MCF 10A (cell line): ENCODE data around the gene MORN1. TPM values are rescaled to one million over a fixed set of nuclear protein-coding genes. Genes with fewer than 3 reads are reported as not detected.

ENCODE experiments used
- BruUV-seq: library from RNA; stranded (reverse); fragments of 400-500 nt; replicated peaks from 2 replicates; lab custom pipeline; 2021; lab: Mats Ljungman, UMichigan
- CTCF ChIA-PET: fragments of 300-600 bp; sonication (Branson Sonifier 250); formaldehyde crosslinking; extraction: SDS; loops from one replicate; lab custom pipeline; 2021; ENCODE audit warnings: antibody characterized with exemption, inconsistent platforms; lab: Yijun Ruan, JAX
- POLR2A ChIA-PET: fragments of 300-600, 350-650 bp; sonication (Branson Sonifier 250); formaldehyde crosslinking; extraction: SDS; loops from one replicate; lab custom pipeline; 2020; ENCODE audit warnings: antibody characterized with exemption, inconsistent platforms; lab: Yijun Ruan, JAX
- DNase-seq: peaks from one replicate; pipeline ENCODE4 v3.0.0-alpha.2; 2018; ENCODE audit not compliant: unreplicated experiment
- H3K27ac Mint-ChIP-seq: one replicate; pipeline ENCODE4 v1.8.0; 2022; ENCODE audit warnings: mild to moderate bottlenecking, low read depth, mixed read lengths; ENCODE audit not compliant: unreplicated experiment
- H3K27me3 Mint-ChIP-seq: one replicate; pipeline ENCODE4 v1.8.0; 2022; ENCODE audit warnings: mixed read lengths; ENCODE audit not compliant: insufficient read depth, unreplicated experiment
- H3K36me3 Mint-ChIP-seq: one replicate; pipeline ENCODE4 v1.8.0; 2022; ENCODE audit warnings: mild to moderate bottlenecking, moderate library complexity, mixed read lengths; ENCODE audit not compliant: insufficient read depth, unreplicated experiment
- H3K4me1 Mint-ChIP-seq: one replicate; pipeline ENCODE4 v1.8.0; 2022; ENCODE audit warnings: mixed read lengths; ENCODE audit not compliant: insufficient read depth, unreplicated experiment
- H3K4me3 Mint-ChIP-seq: one replicate; pipeline ENCODE4 v1.8.0; 2022; ENCODE audit warnings: mild to moderate bottlenecking, moderate library complexity, mixed read lengths; ENCODE audit not compliant: unreplicated experiment
- H3K9me3 Mint-ChIP-seq: one replicate; pipeline ENCODE4 v1.8.0; 2022; ENCODE audit warnings: mixed read lengths; ENCODE audit not compliant: unreplicated experiment
- intact Hi-C: fragments of 100-400 bp; cut with micrococcal nuclease; formaldehyde crosslinking; loops from 2 replicates; pipeline ENCODE4 v1.14.1; 2022
- total RNA-seq: library from RNA; stranded (reverse); gene quantifications from 2 replicates; pipeline ENCODE4 v1.2.3, GENCODE V29; 2022
- TF ChIP-seq, protein P1 (sequence below): fragments of 200-600 bp; IDR thresholded peaks from one replicate; pipeline ENCODE4 v1.8.0; 2022; ENCODE audit warnings: antibody characterized with exemption, mild to moderate bottlenecking; ENCODE audit not compliant: unreplicated experiment

MORN1 gene
- total RNA-seq, 1 experiment from 2014 or later: 19.4 TPM

DNA sequence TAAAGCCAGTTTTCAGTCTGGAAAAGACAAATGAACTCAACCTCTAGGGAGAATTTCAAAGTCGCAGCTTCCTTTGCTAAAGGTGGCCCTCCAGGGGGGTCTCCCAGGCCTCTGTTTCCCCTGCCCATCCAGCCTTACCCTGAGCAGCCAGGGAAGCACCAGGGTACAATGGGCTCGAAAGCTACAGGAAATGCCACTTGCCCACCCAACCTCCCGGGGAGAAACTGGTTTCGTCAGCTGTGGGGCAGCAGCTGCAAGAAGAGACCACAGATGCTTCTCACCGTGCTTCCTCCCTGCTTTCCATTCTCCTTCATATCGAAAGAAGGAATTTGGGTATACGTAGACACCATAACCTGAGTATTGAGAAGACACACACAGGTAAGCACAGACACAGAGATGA, 1.7 kb downstream of the MORN1 start:
- DNase-seq: no peak
- Mint-ChIP-seq H3K36me3 (peaks cover 42% of the 10 kb centered on the region), H3K27ac (peak overlapping the region; percentile 87), H3K27me3 (no peaks in the 10 kb centered on the region), H3K9me3 (no peaks in the 10 kb centered on the region), H3K4me3 (peak overlapping the region; percentile 66), H3K4me1 (peaks cover 18% of the 10 kb centered on the region)
- TF ChIP-seq, protein P1, sequence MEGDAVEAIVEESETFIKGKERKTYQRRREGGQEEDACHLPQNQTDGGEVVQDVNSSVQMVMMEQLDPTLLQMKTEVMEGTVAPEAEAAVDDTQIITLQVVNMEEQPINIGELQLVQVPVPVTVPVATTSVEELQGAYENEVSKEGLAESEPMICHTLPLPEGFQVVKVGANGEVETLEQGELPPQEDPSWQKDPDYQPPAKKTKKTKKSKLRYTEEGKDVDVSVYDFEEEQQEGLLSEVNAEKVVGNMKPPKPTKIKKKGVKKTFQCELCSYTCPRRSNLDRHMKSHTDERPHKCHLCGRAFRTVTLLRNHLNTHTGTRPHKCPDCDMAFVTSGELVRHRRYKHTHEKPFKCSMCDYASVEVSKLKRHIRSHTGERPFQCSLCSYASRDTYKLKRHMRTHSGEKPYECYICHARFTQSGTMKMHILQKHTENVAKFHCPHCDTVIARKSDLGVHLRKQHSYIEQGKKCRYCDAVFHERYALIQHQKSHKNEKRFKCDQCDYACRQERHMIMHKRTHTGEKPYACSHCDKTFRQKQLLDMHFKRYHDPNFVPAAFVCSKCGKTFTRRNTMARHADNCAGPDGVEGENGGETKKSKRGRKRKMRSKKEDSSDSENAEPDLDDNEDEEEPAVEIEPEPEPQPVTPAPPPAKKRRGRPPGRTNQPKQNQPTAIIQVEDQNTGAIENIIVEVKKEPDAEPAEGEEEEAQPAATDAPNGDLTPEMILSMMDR: no peak
- CTCF ChIA-PET: interaction anchor here (0.5 to 2.2 kb wide), 5 partner anchors 8 to 195 kb away, joined by 3 to 14 read pairs (median 3); partner anchors contain the start of gene FAAP20
- intact Hi-C loops: no loop called here
- no TSS peak for BruUV-seq
- POLR2A ChIA-PET: interaction anchor here (0.6 to 2.9 kb wide), 5 partner anchors 145 to 199 kb away, joined by 3 to 29 read pairs (median 3); no protein-coding TSS in a partner anchor

DNA sequence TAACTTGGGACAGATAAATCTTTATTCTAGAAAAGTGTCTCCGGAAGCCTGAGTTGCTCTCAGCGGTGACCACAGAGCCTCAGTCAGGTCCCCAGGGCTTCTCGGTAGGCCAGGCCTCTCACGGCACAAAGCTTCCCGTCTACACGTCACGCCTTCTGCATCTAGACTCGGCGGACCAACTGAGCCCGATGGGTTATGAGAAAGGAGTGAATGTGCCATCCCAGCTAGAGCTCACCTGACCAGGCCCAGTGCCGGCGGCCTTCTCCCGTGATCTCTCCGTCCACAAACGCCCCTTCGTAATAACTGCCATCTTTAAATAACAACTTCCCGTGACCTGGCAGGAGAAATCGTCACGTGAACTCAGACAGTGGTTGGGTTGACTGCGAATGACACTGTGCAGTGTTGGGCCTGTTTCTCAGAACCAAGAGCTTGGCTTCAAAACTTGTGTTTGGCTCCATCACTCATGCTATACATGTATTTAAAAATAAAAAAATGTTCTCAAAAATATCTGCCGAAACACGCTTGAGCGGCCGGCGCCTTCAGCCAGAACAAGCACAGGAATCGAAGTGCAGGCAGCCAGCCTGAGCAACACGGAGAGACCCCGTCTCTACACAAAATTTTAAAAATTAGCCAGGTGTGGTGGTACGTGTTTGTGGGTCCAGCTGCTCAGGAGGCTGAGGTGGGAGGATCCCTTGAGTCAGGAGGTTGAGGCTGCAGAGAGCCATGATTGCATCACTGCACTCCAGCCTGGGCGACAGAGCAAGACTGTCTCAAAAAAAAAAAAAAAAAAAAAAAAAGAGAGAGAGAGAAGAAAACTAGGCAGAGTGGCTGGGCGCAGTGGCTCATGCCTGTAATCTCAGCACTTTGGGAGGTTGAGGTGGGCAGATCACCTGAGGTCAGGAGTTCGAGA, 3.1 kb downstream of the MORN1 start:
- TF ChIP-seq, protein P1: no peak
- DNase-seq: no peak
- H3K27ac Mint-ChIP-seq: no peak overlapping the region
- H3K4me3 Mint-ChIP-seq: no peak overlapping the region
- H3K27me3 Mint-ChIP-seq: no peaks in the 10 kb centered on the region
- BruUV-seq: no TSS peak
- POLR2A ChIA-PET: interaction anchor here (0.6 to 1.3 kb wide), 2 partner anchors 156 to 839 kb away, joined by 3 read pairs; no protein-coding TSS in a partner anchor
- H3K4me1 Mint-ChIP-seq: peaks cover 9% of the 10 kb centered on the region
- CTCF ChIA-PET: interaction anchor here (0.6 to 2.7 kb wide), 3 partner anchors 30 to 1021 kb away, joined by 3 to 12 read pairs (median 3); partner anchors contain the start of gene FAAP20
- intact Hi-C loops: no loop called here
- peaks cover 31% of the 10 kb centered on the region for H3K36me3 Mint-ChIP-seq
- no peaks in the 10 kb centered on the region for H3K9me3 Mint-ChIP-seq

GRCh38 chr1:2386636-2387611, 4.4 kb downstream of the MORN1 start:
- Mint-ChIP-seq H3K27ac (no peak overlapping the region), H3K27me3 (no peaks in the 10 kb centered on the region), H3K36me3 (peaks cover 21% of the 10 kb centered on the region), H3K4me1 (no peaks in the 10 kb centered on the region), H3K4me3 (no peak overlapping the region), H3K9me3 (no peaks in the 10 kb centered on the region)
- TF ChIP-seq, protein P1: no peak
- DNase-seq: no peak
- intact Hi-C loops: no loop called here
- ChIA-PET POLR2A (no interaction called here), CTCF (interaction anchor here (2.7 kb wide), 1 partner anchor 192 kb away, joined by 12 read pairs; the partner anchor contains the start of gene FAAP20)
- BruUV-seq: no TSS peak
